DND-41 (cell line): Measurements from ENCODE around the gene PIGZ.
"Not testable (repeated sequence)": the region's sequence is repeated elsewhere in the genome, so short reads cannot be mapped to it uniquely, and the experiment has no call there.

Source experiments
- ATAC-seq: fragments of 200-7000 bp; cut with Tn5 transposase; 3 replicates; pipeline ENCODE4 v1.9.1; 2021; ENCODE audit warnings: low read depth; ENCODE audit not compliant: insufficient read depth
- DNase-seq: peaks from one replicate; pipeline ENCODE4 v3.0.0-alpha.2; 2020
- H2AFZ ChIP-seq: 2 replicates; pipeline ENCODE4 v1.6.0; 2012; ENCODE audit warnings: low read depth, low read length
- H3K27ac ChIP-seq: 2 replicates; pipeline ENCODE4 v1.5.1; 2012; ENCODE audit warnings: low read length, inconsistent platforms
- H3K27me3 ChIP-seq: fragments of 200-600 bp; sonication (generic); 2 replicates; pipeline ENCODE4 v1.6.0; 2012; ENCODE audit warnings: low read length, mild to moderate bottlenecking, inconsistent platforms; ENCODE audit not compliant: insufficient read depth, poor library complexity
- H3K36me3 ChIP-seq: 2 replicates; pipeline ENCODE4 v1.5.1; 2012; ENCODE audit warnings: low read length, inconsistent platforms; ENCODE audit not compliant: insufficient read depth
- H3K4me1 ChIP-seq: 2 replicates; pipeline ENCODE4 v1.5.1; 2012; ENCODE audit warnings: mild to moderate bottlenecking, low read length; ENCODE audit not compliant: insufficient read depth
- H3K4me2 ChIP-seq: 2 replicates; pipeline ENCODE4 v1.6.0; 2012; ENCODE audit warnings: mild to moderate bottlenecking, moderate library complexity, low read length, inconsistent platforms; ENCODE audit not compliant: insufficient read depth
- H3K4me3 ChIP-seq, 2 experiments: fragments of 200-600 bp in 1 of 2; shearing (Covaris generic) in 1 of 2; 2 replicates each; pipeline ENCODE4 v1.5.1; 2012 to 2016; ENCODE audit warnings: inconsistent platforms in 2 of 2, low read length in 2 of 2, mild to moderate bottlenecking in 2 of 2, low read depth in 1 of 2, moderate library complexity in 1 of 2
- H3K79me2 ChIP-seq: 2 replicates; pipeline ENCODE4 v1.6.0; 2012; ENCODE audit warnings: low read length, inconsistent platforms; ENCODE audit not compliant: insufficient read depth
- H3K9ac ChIP-seq: 2 replicates; pipeline ENCODE4 v1.6.0; 2012; ENCODE audit warnings: low read depth, mild to moderate bottlenecking, inconsistent platforms, low read length, moderate library complexity
- H3K9me3 ChIP-seq: 2 replicates; pipeline ENCODE4 v1.5.1; 2012; ENCODE audit warnings: low read length, moderate library complexity, mild to moderate bottlenecking, inconsistent platforms; ENCODE audit not compliant: insufficient read depth, severe bottlenecking
- H4K20me1 ChIP-seq: 2 replicates; pipeline ENCODE4 v1.6.0; 2012; ENCODE audit warnings: low read length; ENCODE audit not compliant: insufficient read depth
- CTCF ChIP-seq: IDR thresholded peaks from 2 replicates; pipeline ENCODE4 v1.5.1; 2012; ENCODE audit warnings: borderline replicate concordance, low read length, moderate library complexity, mild to moderate bottlenecking; ENCODE audit not compliant: poor library complexity, severe bottlenecking; ENCODE audit errors: extremely low read depth
- EZH2 ChIP-seq: IDR thresholded peaks from 3 replicates; pipeline ENCODE4 v1.6.1; 2012; ENCODE audit warnings: borderline replicate concordance, low read depth, mild to moderate bottlenecking, moderate library complexity, low read length, inconsistent platforms; ENCODE audit not compliant: severe bottlenecking

Gene PIGZ

DNA sequence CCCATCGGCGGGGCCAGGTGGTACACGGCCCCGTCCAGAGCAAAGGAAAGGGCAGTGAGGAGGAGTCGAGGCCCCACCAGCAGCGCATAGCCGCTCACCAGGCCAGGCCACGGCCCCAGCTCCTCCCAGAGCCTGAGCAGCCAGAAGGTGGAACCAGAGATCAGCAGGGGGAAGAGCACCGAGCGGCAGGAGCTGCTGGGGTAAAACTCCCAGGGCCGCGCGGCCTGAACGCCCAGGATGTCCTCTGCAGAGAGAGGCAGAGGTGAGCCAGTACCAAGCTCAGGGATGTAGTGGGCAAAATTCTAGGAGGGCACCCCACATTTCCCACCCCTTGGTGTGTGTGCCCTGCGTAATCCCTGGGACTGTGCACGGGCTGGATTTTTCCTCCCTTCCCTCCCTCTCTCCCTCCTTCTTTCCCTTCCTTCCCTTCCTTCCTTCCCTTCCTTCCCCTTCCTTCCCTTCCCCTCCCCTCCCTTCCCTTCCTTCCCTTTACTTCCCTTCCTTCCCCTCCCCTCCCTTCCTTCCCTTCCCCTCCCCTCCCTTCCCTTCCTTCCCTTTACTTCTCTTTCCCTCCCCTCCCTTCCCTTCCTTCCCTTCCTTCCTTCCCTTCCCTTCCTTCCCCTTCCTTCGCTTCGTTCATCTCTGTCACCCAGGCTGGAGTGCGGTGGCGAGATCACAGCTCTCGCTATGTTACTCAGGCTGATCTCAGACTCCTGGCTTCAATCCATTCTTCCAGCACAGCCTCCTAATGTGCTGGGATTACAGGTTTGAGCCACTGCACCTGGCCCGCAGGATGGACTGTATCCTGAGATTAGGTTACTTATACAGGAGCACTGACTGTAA is 20.0 kb downstream of the PIGZ start:
- Histone ChIP-seq H3K79me2 (peaks cover 7% of the 10 kb centered on the region), H3K9ac (no peak overlapping the region), H4K20me1 (peaks cover 2% of the 10 kb centered on the region; the same call in 1 of the 2 replicates), H3K4me3 (no peak overlapping the region), H3K27me3 (no peaks in the 10 kb centered on the region), H2AFZ (no peak overlapping the region), H3K4me2 (no peak overlapping the region), H3K27ac (no peak overlapping the region), H3K4me1 (peaks cover 8% of the 10 kb centered on the region), H3K36me3 (peaks cover 5% of the 10 kb centered on the region), H3K9me3 (no peaks in the 10 kb centered on the region)
- TF ChIP-seq CTCF = peak; percentile 35
- TF ChIP-seq EZH2 = no peak
- ATAC-seq (peak; percentile 44; the same call in 2 of the 3 replicates), DNase-seq (no peak)

DNA sequence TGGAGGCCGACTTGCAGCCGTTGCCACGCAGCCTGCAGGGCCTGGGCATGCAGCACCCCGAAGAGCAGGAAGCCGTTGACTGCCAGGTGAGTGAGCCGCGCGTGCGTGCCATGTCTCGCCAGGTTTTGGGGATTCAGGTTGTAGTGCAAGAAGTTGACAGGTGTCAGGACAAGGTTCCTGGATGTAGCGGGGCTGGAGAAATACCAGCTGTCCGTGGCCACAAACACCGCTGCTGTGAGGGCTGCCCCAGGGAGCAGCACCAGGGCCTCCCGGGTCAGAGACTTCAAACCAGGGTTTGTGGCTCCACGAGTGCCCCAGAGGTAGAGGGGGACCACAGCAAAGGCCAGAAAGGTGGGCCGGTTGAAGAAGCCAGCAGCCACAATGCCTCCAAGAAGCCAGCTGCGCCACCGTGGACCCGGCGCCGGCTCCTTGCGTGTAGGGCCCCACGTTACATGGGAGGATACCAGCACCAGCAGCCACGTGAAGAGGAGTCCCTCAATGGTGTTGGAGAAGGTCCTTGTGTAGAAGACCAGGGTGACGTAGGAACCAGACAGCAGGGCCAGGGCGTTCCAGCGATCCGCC is 20.7 kb downstream of the PIGZ start:
- Histone ChIP-seq H3K79me2 (peaks cover 14% of the 10 kb centered on the region), H3K9ac (no peak overlapping the region), H3K4me3 (no peak overlapping the region), H3K4me2 (no peak overlapping the region), H2AFZ (no peak overlapping the region), H3K27me3 (no peaks in the 10 kb centered on the region), H3K27ac (no peak overlapping the region), H4K20me1 (peaks cover 9% of the 10 kb centered on the region; the same call in 1 of the 2 replicates), H3K36me3 (peaks cover 10% of the 10 kb centered on the region), H3K4me1 (peaks cover 14% of the 10 kb centered on the region), H3K9me3 (no peaks in the 10 kb centered on the region)
- DNase-seq = no peak
- no peak for TF ChIP-seq EZH2
- TF ChIP-seq CTCF = no peak
- ATAC-seq = no peak

GRCh38 chr3:196947136-196947859 is 21.3 kb downstream of the PIGZ start:
- Histone ChIP-seq H3K9me3 (no peaks in the 10 kb centered on the region), H3K27ac (no peak overlapping the region), H4K20me1 (peaks cover 11% of the 10 kb centered on the region; the same call in 1 of the 2 replicates), H3K79me2 (peaks cover 19% of the 10 kb centered on the region), H3K4me2 (no peak overlapping the region), H3K4me3 (no peak overlapping the region), H3K4me1 (peaks cover 14% of the 10 kb centered on the region), H3K9ac (no peak overlapping the region), H2AFZ (no peak overlapping the region), H3K36me3 (peaks cover 14% of the 10 kb centered on the region), H3K27me3 (no peaks in the 10 kb centered on the region)
- DNase-seq = no peak
- TF ChIP-seq EZH2 = no peak
- TF ChIP-seq CTCF = peak; percentile 18
- ATAC-seq = no peak

GRCh38 chr3:196944037-196944790 is 24.4 kb downstream of the PIGZ start:
- ATAC-seq, H2AFZ ChIP-seq, DNase-seq, H3K9me3 ChIP-seq, H3K27me3 ChIP-seq, H3K27ac ChIP-seq: not testable (repeated sequence)
- Histone ChIP-seq H3K4me1 (peaks cover 37% of the 10 kb centered on the region), H3K4me3 (peak overlapping the region in 1 of 2 experiments; percentile 94; a peak in 2 of 4 replicates), H4K20me1 (peaks cover 30% of the 10 kb centered on the region; the same call in 1 of the 2 replicates), H3K4me2 (peak overlapping the region; percentile 80), H3K9ac (peak overlapping the region; percentile 84), H3K79me2 (peaks cover 50% of the 10 kb centered on the region), H3K36me3 (peaks cover 34% of the 10 kb centered on the region)
